Right forelimb (tissue), 1 donor: ENCODE results near the gene SH3BP4.

Experiments used
- DNase-seq: peaks from one replicate; pipeline ENCODE4 v3.0.0-alpha.2; 2018

SH3BP4 gene

GRCh38 chr2:235095569-235095968 is 143.8 kb downstream of the SH3BP4 start:
- DNase-seq = no peak

GRCh38 chr2:235096447-235096846 is 144.6 kb downstream of the SH3BP4 start:
- no peak for DNase-seq

GRCh38 chr2:235097196-235097595 is 145.4 kb downstream of the SH3BP4 start:
- DNase-seq = no peak

GRCh38 chr2:235098269-235098668 is 146.5 kb downstream of the SH3BP4 start:
- no peak for DNase-seq

- no peak for DNase-seq
These were observed 147.1 kb downstream of the SH3BP4 start for GRCh38 chr2:235098736-235099494.

- no peak for DNase-seq
These were observed 151.1 kb downstream of the SH3BP4 start for GRCh38 chr2:235102896-235103295.
